Osteoblast (primary cell): ENCODE data around the gene GGACT. TPM values are rescaled to one million over a fixed set of nuclear protein-coding genes. Genes with fewer than 3 reads are reported as not detected.

Source experiments
- DNase-seq: peaks from one replicate; pipeline ENCODE4 v3.0.0; 2011; ENCODE audit warnings: low spot score, mixed read lengths; ENCODE audit not compliant: insufficient read length; ENCODE audit errors: missing footprints
- H2AFZ ChIP-seq: 2 replicates; pipeline ENCODE4 v1.6.0; 2011; ENCODE audit warnings: mild to moderate bottlenecking, low read length
- H3K27ac ChIP-seq: 2 replicates; pipeline ENCODE4 v1.5.1; 2011; ENCODE audit warnings: mild to moderate bottlenecking, low read depth, low read length, moderate library complexity
- H3K27me3 ChIP-seq: 2 replicates; pipeline ENCODE4 v1.6.0; 2012; ENCODE audit warnings: mild to moderate bottlenecking, control low read depth, inconsistent platforms, low read length, moderate library complexity; ENCODE audit not compliant: insufficient read depth
- H3K36me3 ChIP-seq: 2 replicates; pipeline ENCODE4 v1.5.1; 2011; ENCODE audit warnings: mild to moderate bottlenecking, low read length, control low read depth, moderate library complexity; ENCODE audit not compliant: insufficient read depth
- H3K4me1 ChIP-seq: 2 replicates; pipeline ENCODE4 v1.5.1; 2011; ENCODE audit warnings: mild to moderate bottlenecking, low read length, control low read depth, moderate library complexity; ENCODE audit not compliant: insufficient read depth
- H3K4me2 ChIP-seq: 2 replicates; pipeline ENCODE4 v1.6.0; 2011; ENCODE audit warnings: mild to moderate bottlenecking, low read length; ENCODE audit not compliant: insufficient read depth
- H3K4me3 ChIP-seq: fragments of 200-600 bp; sonication (generic); 3 replicates; pipeline ENCODE4 v1.5.1; 2012; ENCODE audit warnings: mild to moderate bottlenecking, low read length, inconsistent platforms; ENCODE audit not compliant: insufficient read depth
- H3K79me2 ChIP-seq: 2 replicates; pipeline ENCODE4 v1.6.0; 2012; ENCODE audit warnings: mild to moderate bottlenecking, low read length, control low read depth, inconsistent platforms; ENCODE audit not compliant: insufficient read depth
- H3K9me3 ChIP-seq: 2 replicates; pipeline ENCODE4 v1.5.1; 2011; ENCODE audit warnings: low read depth, low read length, control low read depth
- H4K20me1 ChIP-seq: 2 replicates; pipeline ENCODE4 v1.6.0; 2012; ENCODE audit warnings: mild to moderate bottlenecking, low read length, control low read depth; ENCODE audit not compliant: insufficient read depth
- CTCF ChIP-seq: IDR thresholded peaks from 2 replicates; pipeline ENCODE4 v1.5.1; 2011; ENCODE audit warnings: mild to moderate bottlenecking, low read depth, low read length, moderate library complexity; ENCODE audit errors: extremely low read depth
- total RNA-seq: library from RNA; depleted of rRNA; stranded (reverse); fragments of >200 nt; gene quantifications from 2 replicates; pipeline ENCODE4 v1.2.3, GENCODE V29; 2012

Gene GGACT
- total RNA-seq, 1 donor: 7.6 TPM

GRCh38 chr13:100636004-100636403 lies 47.4 kb upstream of the GGACT start:
- H3K27me3 ChIP-seq: no peaks in the 10 kb centered on the region
- H3K79me2 ChIP-seq: no peaks in the 10 kb centered on the region
- no peak overlapping the region for H2AFZ ChIP-seq
- H3K27ac ChIP-seq: no peak overlapping the region
- no peaks in the 10 kb centered on the region for H3K9me3 ChIP-seq
- no peak overlapping the region for H3K4me2 ChIP-seq
- no peaks in the 10 kb centered on the region for H3K36me3 ChIP-seq
- no peaks in the 10 kb centered on the region for H4K20me1 ChIP-seq
- no peak for DNase-seq
- no peak overlapping the region for H3K4me3 ChIP-seq
- peaks cover 6% of the 10 kb centered on the region for H3K4me1 ChIP-seq
- no peak for TF ChIP-seq CTCF

- Histone ChIP-seq H3K27me3 (no peaks in the 10 kb centered on the region), H3K4me2 (no peak overlapping the region), H3K79me2 (no peaks in the 10 kb centered on the region), H3K4me1 (peaks cover 6% of the 10 kb centered on the region), H3K27ac (no peak overlapping the region), H4K20me1 (no peaks in the 10 kb centered on the region), H3K36me3 (no peaks in the 10 kb centered on the region), H3K4me3 (no peak overlapping the region), H3K9me3 (no peaks in the 10 kb centered on the region), H2AFZ (no peak overlapping the region)
- no peak for TF ChIP-seq CTCF
- no peak for DNase-seq
Observed at GRCh38 chr13:100634696-100635095, 46.1 kb upstream of the GGACT start.

GRCh38 chr13:100633461-100633860 lies 44.9 kb upstream of the GGACT start:
- Histone ChIP-seq H3K4me1 (peaks cover 6% of the 10 kb centered on the region), H3K4me2 (no peak overlapping the region), H2AFZ (no peak overlapping the region), H3K9me3 (no peaks in the 10 kb centered on the region), H3K79me2 (no peaks in the 10 kb centered on the region), H3K4me3 (no peak overlapping the region), H4K20me1 (no peaks in the 10 kb centered on the region), H3K36me3 (no peaks in the 10 kb centered on the region), H3K27ac (peak overlapping the region; percentile 80), H3K27me3 (no peaks in the 10 kb centered on the region)
- no peak for TF ChIP-seq CTCF
- DNase-seq: peak; percentile 81

- no peak for TF ChIP-seq CTCF
- Histone ChIP-seq H3K27ac (no peak overlapping the region), H3K79me2 (no peaks in the 10 kb centered on the region), H2AFZ (no peak overlapping the region), H3K4me3 (no peak overlapping the region), H3K36me3 (peaks cover 3% of the 10 kb centered on the region), H4K20me1 (no peaks in the 10 kb centered on the region), H3K27me3 (no peaks in the 10 kb centered on the region), H3K9me3 (no peaks in the 10 kb centered on the region), H3K4me2 (no peak overlapping the region), H3K4me1 (peaks cover 6% of the 10 kb centered on the region)
- no peak for DNase-seq
Observed at GRCh38 chr13:100630555-100630954, 42.0 kb upstream of the GGACT start.
